HEK293 (cell line): ENCODE data around the gene TMEM164.

Experiments used
- CTCF ChIP-seq: fragments of 450-650 bp; formaldehyde crosslinking; IDR thresholded peaks from 2 replicates; pipeline ENCODE4 v1.5.1; 2016; ENCODE audit warnings: missing biosample characterization, missing genetic modification characterization
- KLF16 ChIP-seq: fragments of 450-650 bp; formaldehyde crosslinking; IDR thresholded peaks from 2 replicates; pipeline ENCODE4 v1.5.1; 2017; ENCODE audit warnings: missing biosample characterization, missing genetic modification characterization
- PRDM6 ChIP-seq: fragments of 450-650 bp; formaldehyde crosslinking; IDR thresholded peaks from 2 replicates; pipeline ENCODE4 v1.5.1; 2017; ENCODE audit warnings: missing biosample characterization, missing genetic modification characterization
- REST ChIP-seq: fragments of 450-650 bp; formaldehyde crosslinking; IDR thresholded peaks from 2 replicates; pipeline ENCODE4 v1.5.1; 2016; ENCODE audit warnings: missing biosample characterization, missing genetic modification characterization
- YY1 ChIP-seq: fragments of 450-650 bp; formaldehyde crosslinking; IDR thresholded peaks from 2 replicates; pipeline ENCODE4 v1.5.1; 2018; ENCODE audit warnings: missing biosample characterization, missing genetic modification characterization
- ZBTB48 ChIP-seq: fragments of 450-650 bp; formaldehyde crosslinking; IDR thresholded peaks from 2 replicates; pipeline ENCODE4 v1.5.1; 2016; ENCODE audit warnings: missing biosample characterization, missing genetic modification characterization
- ZNF510 ChIP-seq: fragments of 450-650 bp; formaldehyde crosslinking; IDR thresholded peaks from 2 replicates; pipeline ENCODE4 v1.5.1; 2018; ENCODE audit warnings: mild to moderate bottlenecking, missing genetic modification characterization, missing biosample characterization; ENCODE audit not compliant: insufficient replicate concordance
- ZNF704 ChIP-seq: fragments of 450-650 bp; formaldehyde crosslinking; IDR thresholded peaks from 2 replicates; pipeline ENCODE4 v1.5.1; 2016; ENCODE audit warnings: missing biosample characterization, missing genetic modification characterization

GRCh38 chrX:110138557-110138956, 135.6 kb downstream of the TMEM164 start:
- TF ChIP-seq PRDM6 (tag by site-specific recombination) (no peak), ZNF704 (tag by site-specific recombination) (no peak), ZNF510 (tag by site-specific recombination) (no peak), KLF16 (no peak), CTCF (tag by site-specific recombination) (no peak), REST (no peak), YY1 (tag by site-specific recombination) (no peak), ZBTB48 (tag by site-specific recombination) (no peak)
